HG03521 (cell line): ENCODE data around the gene PHGDH.
A peak's percentile ranks its signal among the peaks of the same experiment; 100 is the strongest.
"Not testable (repeated sequence)": the region's sequence is repeated elsewhere in the genome, so short reads cannot be mapped to it uniquely, and the experiment has no call there.

Source experiments
- ATAC-seq: cut with Tn5 transposase; IDR thresholded peaks from one replicate; pipeline ENCODE4 v1.9.1; 2021; ENCODE audit warnings: mild to moderate bottlenecking, moderate library complexity; ENCODE audit not compliant: unreplicated experiment

Gene PHGDH

DNA sequence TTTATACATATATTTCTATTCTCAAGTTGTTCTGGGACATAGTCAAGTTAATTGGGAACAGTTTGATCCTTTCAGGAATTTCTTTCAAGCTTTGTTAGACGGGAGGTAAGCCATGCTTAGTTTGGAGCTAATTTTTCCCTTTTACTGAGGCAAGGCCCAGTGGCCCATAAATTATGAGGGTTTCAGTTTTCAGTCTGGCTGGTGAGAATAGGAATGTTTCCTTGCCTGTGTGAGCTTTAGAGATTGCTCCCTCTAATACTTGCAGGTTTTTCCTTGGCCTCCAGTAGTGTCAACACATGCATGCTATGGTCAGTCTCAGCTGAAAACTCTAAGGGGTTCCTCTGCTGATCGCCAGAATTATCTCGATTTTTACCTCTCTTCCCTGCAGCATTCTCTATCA lies 14.1 kb upstream of the PHGDH start:
- ATAC-seq, result no peak

DNA sequence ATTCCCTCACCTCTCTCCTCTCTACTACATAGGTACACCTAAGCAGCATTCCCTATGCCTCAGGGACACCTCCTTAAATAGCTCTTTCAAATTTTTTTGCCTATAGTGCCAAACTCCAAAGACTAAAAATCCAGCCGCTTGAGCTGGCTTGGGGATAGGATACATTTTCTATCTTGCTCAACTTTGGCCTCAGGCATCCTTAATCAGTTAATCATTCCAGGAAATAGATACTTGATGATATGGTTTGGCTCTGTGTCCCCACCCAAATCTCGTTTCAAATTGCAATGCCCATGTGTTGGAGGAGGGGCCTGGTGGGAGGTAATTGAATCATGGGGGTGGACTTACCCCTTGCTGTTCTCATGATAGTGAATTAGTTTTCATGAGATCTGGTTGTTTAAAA lies 11.4 kb upstream of the PHGDH start:
- no peak for ATAC-seq

DNA sequence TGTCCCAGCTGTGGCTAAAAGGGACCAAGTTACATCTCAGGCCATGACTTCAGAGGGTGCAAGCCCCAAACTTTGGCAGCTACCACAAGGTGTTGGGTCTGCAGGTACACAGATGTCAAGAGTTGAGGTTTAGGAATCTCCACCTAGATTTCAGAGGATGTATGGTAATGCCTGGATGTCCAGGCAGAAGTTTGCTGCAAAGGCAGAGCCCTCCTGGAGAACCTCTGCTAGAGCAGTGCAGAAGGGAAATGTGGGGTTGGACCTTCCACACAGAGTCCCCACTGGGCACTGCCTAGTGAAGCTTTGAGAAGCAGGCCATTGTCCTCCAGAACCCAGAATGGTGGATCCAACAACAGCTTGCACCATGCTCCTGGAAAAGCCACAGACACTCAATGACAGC lies 10.1 kb upstream of the PHGDH start:
- ATAC-seq, result no peak

DNA sequence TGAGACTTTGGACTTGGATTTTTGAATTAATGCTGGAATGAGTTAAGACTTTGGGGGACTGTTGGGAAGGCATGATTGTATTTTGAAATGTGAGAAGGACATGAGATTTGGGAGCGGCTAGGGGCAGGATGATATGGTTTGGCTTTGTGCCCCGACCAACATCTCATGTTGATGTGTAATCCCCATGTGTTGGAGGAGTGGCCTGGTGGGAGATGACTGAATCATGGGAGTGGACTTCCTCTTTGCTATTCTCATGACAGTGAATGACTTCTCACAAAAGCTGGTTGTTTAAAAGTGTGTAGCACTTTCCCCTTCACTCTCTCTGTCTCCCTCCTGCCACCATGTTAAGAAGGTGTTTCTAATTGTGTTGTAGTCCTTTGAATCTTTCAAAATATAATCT lies 9.3 kb upstream of the PHGDH start:
- no peak for ATAC-seq

DNA sequence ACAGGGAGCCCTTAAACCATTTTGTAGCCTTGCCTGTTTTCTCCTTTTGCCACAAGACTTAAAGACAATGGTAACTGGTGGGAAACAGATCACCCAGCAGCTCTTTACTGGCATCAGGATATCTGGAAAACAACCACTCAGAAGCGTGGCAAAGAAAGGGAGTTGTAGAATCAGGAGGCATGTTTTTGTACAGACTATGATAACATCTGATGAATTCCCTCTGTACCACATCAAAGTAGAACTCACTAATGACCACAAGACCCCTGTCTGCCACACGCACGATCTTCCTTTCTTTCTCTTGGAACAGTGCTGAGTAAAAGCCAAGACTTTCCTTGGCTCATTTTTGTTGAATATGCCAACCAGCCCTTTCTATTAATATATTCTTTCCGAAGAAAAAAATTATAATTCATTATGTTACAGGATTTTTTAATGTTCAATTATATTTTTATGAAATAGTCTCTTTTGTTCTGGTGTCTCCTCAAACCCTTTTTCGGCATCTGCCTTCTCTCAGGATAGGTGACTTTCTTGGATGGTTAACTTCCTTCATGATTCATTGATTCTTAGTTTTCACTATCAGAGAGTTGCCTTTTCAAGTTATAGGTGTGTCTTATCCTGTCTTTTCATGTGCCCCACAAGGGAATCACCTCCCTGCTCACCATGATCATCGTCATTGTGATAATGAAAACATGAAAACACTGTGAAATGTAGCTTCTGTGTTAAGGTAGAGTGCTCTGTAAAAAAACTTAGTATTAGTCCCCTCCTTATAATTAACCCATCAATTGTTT lies 7.9 kb upstream of the PHGDH start:
- no peak for ATAC-seq

DNA sequence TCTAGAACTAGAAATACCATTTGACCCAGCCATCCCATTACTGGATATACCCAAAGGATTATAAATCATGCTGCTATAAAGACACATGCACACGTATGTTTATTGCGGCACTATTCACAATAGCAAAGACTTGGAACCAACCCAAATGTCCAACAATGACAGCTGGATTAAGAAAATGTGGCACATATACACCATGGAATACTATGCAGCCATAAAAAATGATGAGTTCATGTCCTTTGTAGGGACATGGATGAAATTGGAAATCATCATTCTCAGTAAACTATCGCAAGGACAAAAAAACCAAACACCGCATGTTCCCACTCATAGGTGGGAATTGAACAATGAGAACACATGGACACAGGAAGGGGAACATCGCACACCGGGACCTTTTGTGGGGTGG lies 5.1 kb upstream of the PHGDH start:
- ATAC-seq, result not testable (repeated sequence)

DNA sequence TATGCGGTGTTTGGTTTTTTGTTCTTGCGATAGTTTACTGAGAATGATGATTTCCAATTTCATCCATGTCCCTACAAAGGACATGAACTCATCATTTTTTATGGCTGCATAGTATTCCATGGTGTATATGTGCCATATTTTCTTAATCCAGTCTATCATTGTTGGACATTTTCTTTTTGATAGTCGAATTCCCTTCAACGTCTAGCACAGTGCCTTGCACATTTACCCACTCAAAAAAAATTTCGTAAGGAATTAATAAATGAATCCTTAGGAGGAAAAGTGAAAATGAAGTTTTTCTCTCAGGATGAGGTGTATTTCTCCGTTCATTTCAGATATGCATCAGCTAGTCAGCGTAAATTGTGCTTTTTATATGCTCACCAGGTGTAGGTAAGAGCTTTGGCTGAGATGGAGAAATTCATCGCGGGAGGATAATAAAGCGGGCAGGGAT lies 354 bp upstream of the PHGDH start:
- ATAC-seq, result not testable (repeated sequence)

DNA sequence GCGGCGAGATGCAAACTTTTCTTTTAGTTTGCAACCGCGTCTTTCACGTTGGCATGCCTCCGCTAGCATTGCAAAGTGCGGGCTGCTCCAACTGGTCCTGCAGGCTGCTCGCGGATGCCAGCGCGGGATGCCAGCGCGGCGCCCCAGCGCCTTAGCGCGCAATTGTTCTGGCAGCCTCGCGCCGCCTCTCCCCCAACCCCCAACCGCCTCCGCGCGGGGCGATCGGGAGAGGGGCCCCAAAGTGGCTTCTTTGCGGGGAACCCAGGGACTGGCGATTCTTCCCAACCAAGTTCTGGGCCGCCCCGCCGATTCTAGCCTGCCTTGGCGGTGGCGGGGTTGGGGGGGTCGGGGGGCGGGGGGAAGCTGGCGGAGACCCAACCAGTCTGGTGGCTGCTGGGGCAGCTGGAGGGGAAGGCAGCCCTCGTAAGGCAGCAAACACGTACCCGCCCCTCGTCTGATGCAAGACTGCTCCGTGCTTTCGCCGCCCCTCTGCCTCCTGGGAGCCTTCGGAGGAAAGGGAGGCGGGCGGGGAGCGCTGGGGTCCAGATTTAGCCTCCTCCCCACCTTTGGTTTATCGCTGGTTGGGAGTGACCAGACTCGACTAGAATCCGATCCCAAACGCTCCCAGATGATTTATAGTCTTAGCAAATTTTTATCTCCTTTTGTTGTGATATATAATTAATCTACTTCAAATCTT lies 756 bp downstream of the PHGDH start:
- ATAC-seq, result peak; percentile 26

DNA sequence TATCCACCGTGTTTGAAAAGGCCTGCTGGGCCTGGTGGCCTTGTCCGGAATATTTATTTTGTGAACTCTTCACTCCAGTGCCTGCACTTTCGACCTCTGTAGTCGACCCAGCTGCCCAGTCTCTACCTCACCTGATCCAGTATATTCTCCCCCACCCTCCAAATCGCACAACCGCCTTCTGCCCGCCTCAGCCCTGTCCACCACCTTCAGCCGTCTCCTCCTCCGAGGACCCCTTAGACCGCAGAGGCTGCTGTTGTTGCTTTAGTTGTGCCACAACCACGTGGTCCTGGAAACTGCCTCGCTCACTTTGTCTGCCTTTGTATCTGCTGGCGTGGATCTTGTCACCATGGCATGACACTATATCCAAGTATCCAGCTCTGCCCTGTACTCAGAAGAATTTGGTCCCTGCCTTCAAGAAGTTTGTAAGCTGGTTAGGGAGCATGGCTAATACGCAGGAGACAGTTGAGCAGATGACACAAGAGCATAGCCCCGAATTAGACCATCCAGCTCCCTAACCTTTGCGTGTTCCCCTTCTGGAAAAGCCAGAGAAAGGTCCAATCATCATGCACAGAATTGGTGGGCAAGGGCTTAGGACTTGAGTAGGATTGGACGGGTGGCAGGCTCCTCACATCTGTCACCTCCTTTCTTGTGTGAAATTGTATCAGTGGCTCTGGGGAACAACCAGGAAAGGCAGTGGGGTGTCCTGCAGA lies 1.5 kb downstream of the PHGDH start:
- ATAC-seq, result no peak

DNA sequence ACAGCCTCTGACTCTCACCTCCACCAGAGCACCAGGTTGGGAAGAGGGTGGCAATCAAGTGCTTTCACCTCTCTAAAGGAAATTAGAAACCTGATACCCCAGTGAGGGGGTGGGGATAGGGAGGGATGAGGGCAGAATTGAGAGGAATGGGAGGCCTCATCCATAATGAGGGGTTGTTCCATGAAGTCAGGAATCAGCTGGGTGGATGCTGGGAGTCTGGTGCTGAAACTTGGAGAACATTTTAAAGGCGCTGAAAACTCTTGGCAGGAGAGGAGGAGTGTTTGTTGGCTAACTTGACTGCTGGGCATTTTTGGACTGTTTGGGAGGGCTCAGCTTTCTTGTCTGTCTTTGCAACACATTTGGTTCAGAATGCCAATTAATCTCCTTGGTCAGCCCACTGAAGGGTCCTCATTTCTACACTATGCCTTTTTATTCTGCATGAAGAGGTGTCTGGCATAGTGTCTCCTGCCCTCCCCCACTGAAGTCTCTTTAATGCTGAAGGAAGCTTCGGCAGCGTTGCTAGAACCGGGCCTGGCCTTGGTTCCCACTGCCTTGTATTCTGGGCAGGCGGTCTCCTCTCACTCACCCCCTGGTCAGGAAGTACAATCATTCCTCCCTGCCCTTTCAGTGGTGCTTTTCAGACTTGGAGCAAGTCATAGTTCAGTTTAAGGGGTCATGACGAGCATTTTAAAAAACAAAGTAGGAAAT lies 2.2 kb downstream of the PHGDH start:
- ATAC-seq, result no peak

DNA sequence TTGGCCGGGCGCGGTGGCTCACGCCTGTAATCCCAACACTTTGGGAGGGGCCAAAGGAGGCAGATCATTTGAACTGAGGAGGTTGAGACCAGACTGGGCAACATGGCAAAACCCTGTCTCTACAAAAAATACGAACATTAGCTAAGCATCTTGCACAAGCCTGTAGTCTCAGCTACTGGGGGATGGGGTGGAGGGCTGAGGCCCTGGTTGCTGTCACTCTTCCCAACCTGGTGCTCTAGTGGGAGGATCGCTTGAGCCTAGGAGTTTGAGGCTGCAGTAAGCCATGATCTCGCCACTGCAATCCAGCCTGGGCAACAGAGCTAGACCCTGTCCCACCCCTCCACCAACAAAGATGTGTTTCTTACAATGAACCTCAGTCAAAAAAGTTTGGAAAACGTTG lies 2.8 kb downstream of the PHGDH start:
- no peak for ATAC-seq

DNA sequence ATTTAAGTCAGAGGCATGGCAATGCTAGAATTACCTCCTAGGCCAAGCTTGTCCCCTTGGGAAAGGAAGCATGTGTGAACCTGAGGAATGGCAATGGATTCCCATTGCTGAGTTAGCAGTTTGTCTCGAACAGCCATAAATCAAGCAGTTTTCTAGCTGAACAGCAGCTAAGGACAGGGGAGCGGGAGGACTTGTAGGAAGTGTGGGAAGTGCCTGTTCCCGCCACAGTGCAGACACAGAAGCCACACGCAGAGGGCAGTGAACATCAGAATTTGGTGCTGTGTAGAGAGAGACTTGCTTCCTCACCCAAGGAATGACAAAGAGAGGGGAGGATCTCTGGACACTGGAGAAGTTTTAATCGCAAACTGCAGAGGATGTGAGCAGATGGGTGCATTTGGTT lies 3.8 kb downstream of the PHGDH start:
- no peak for ATAC-seq

DNA sequence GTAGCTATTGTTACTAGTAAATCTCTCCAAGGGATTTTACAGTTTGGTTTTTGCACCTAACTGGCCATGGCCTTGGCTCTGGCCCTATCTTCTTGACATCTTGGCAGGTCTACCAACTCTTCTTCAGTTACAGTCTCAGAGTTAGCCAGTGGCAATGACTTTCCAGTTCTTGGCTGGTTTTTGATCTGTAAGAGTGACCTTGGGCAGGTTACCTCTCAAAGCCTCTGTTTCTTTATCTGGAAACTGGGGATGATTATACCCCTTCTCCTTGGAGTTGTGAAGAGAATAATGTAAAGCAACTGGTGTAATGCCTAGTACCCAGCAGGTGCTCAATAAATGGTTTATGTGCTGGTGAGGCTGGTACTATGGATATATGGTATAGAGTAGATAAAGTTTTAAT lies 6.7 kb downstream of the PHGDH start:
- no peak for ATAC-seq

DNA sequence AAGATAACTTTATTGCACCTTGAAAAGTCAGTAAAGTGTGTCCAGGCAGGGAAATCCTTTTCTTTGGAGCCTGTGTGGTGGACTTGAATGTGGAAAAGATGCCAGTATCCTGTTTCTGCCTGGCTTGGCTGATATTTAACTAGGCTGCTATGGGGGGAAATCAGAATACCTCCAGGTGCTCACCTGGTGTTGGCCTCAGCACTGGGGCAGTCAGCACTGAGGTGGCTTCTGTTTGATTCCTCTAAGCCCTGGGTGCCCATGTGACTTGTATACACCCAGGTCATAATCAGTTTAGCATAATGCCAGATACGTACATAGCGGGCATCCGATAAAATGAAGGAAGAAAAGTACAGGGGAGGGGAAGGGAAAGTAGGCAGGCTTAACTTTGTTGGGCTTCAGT lies 7.2 kb downstream of the PHGDH start:
- ATAC-seq, result no peak

DNA sequence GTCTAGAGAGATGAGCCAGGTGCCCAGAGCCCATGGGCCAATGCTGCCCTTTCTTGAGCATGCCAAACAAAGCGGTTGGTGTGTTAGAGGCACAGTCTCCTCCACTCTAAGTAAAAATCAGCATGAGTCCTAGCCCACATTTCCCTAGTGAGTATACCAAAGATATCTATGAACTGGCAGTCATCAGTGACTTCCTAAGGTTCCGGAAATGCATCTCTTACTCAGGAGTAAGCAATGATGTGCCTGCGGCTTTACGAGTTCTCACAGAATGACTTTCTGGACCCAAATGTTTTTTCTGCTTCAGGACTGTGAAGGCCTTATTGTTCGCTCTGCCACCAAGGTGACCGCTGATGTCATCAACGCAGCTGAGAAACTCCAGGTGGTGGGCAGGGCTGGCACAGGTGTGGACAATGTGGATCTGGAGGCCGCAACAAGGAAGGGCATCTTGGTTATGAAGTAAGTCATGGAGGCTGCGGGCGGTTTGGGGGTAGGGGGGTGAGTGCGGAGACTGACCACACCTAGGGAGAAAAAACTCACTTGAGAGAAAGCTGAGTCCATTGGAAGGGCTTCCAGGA lies 9.2 kb downstream of the PHGDH start:
- no peak for ATAC-seq

DNA sequence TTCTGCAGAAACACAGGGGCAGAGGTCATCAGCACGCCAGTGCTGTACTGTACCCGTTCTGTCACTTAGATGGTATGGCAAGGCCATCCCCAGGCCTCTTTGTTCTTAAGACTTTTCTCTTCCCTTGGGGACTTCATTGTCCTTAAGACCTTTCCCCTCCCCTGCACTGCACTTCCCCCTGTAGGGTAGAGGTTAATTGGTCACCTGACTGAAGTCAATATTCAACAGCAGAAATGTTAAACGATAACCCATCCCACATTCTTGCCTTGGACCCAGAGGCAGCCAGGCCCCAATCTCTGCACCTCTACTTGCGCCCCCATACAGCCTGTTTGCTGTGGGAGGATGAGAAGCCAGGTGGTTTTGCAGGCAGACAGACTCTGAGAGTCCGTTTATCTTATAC lies 10.2 kb downstream of the PHGDH start:
- ATAC-seq, result no peak

DNA sequence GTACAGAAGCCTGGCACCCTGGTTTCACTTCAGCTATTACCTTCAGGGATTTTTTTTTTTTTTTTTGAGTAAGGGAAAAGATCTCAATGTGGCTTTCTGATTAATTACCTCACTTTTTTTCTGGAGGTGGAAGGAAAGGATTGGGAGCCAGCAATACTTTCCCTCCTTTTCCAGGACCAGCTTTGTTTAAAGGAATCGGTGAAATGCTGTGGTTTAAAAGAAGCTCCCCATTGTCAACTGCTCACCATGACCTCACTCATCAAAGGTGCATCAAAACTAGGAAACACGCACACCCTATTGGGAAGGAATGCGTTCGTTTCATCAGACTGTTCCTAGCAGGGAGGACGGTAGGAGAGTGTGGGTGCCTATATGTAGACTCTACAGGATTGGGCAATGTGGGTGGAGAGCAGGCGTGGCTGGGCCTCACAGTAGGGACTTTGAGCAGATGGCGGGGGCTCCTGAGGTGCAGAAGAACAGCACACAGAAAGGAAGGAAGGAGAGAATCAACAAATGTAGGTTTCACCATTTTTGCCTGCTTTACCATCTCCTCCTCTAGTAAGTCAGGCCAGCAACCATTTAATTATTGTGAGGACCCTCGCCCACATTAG lies 13.0 kb downstream of the PHGDH start:
- ATAC-seq, result no peak

DNA sequence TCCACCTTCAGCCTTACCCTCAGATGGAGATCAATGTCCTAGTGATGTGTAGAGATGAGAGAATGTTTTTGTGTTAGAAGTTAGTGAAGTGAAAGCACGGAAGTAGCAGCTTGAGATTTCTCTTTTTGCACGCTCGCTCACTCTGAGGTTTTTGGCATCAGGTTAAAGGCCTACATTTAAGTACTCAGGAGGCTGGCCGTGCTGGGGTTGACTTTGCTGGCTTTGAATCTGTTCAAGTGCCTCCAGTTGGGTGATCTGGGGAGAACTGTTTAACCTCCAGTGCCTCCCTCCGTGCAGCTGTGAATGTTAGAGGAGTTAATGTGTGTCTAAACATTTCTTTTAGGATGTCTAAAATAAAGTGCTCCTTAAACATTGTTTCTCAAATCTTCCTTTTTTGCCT lies 13.9 kb downstream of the PHGDH start:
- no peak for ATAC-seq

DNA sequence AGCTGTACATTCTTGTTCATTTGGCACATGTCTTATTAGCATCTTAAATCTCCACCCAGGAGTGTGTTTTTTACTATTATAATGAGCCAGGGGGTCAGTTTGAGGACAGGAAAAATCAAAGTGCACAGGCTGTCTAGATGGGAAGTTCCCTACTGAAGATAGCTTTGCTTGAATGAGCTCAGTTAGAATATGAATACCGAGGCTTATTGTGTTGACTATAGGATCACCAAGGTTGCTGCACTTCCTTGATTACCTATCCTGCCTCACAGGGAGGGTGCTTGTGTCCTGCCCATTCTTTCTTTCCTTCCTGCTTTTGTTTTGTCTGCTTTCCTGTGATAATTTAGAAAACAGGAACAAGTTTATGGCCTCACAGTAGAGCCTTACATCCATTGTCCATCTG lies 16.3 kb downstream of the PHGDH start:
- ATAC-seq, result no peak

DNA sequence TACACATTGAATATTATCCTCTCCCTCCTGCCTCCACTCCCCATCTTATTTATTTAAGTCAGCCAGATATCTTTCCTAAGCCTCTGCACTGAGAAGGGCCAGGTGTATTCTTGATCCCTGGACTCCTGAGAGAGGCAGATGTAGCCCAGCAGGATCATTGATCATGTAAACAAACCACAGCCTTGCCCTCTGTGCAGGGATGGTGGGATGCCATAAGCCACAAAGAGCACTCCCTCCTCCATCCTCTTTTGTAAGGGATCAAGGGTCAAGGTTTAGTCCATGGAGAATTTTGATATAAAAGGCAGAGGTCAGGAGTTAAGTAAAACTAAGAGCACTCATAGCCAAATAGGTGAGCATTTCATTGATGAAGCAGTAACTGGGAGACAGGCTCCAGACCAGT lies 17.3 kb downstream of the PHGDH start:
- no peak for ATAC-seq

DNA sequence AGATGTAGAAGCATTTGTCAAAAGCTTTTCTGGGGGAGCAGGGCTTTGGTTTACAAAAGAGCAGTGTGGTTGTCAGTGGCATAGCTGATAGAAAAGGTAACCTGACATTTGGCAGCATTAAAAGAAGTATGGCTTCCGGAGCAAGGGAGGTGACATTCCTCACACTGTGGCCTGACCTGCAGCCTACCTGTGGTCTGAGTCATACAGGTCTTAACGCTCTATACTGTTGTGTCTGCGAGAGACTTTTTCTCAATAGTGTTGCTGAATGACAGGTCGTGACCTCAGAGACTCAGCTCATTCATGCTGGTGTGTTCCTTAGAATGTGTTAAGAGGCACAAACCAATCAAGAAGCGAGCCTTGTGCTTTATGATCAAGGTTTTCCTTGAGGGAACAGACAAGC lies 19.3 kb downstream of the PHGDH start:
- no peak for ATAC-seq
